ENCODE data around the gene GRIN2C.

The GRIN2C gene

DNA sequence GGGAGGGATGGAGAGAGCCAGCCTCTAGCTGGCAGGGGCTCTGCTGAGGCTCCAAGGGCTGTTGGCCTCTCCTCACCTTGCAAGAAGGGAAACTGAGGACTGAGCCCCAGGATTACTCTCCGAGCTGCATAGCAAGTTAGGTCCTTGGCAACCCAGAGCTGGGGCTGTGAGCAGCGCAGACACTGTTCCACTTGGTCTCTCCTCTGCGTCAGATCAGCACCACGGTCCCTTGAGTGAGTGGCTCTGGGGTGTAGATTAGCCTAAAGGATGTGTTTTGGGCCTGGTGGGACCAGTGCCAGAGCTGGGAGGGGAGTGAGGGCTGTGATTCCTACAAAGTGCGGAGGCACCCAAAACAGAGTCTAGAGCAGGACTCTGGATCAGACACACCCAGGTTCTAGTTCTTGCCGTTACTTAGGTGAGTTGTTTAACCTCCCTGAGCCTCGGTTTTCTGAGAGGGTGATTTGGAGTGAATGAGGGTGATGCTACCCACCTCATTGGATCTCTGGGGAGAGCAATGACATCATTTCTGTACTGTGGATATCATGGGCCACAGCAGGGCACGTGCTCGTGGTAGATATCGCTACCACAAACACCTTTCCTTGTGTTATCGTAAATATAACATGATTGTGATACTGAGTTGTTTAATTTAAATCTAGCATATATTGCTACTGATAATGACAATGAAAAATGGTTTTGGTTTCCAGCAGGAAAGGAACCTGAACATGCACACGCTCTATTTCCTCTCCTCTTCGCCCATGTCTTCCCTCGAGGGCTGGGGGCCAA, 41.9 kb upstream of the GRIN2C start:
- no peak for DNase-seq (ENCODE audit: low spot score)
- TF ChIP-seq, protein P1, sequence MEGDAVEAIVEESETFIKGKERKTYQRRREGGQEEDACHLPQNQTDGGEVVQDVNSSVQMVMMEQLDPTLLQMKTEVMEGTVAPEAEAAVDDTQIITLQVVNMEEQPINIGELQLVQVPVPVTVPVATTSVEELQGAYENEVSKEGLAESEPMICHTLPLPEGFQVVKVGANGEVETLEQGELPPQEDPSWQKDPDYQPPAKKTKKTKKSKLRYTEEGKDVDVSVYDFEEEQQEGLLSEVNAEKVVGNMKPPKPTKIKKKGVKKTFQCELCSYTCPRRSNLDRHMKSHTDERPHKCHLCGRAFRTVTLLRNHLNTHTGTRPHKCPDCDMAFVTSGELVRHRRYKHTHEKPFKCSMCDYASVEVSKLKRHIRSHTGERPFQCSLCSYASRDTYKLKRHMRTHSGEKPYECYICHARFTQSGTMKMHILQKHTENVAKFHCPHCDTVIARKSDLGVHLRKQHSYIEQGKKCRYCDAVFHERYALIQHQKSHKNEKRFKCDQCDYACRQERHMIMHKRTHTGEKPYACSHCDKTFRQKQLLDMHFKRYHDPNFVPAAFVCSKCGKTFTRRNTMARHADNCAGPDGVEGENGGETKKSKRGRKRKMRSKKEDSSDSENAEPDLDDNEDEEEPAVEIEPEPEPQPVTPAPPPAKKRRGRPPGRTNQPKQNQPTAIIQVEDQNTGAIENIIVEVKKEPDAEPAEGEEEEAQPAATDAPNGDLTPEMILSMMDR (IDR thresholded peaks at IDR 0.05; ENCODE audit: borderline replicate concordance, control extremely low read depth, extremely low read depth, insufficient read depth, missing control alignments), result no peak
- in situ Hi-C loops (cut with MboI; ENCODE audit: low sequenced_read_pairs, unreplicated experiment), result no loop called here

DNA sequence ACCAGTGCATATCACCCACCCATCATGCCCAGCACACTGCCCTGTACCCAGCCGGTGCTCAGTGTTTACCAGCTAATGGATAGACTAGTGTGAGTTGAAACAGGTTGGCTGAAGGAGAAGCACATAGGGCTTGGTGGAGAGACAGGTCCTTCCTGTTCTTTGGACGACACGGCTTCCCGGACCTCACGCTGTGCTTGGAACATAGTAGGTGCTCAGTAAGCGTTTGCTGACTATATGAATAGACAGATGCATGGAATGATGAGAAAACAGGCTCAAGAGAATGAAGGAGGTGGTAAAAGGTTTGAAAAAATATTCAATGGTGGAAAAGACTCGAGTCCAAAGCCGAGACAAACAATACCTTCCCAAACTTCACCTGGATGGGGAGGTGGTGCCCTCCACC, 40.5 kb upstream of the GRIN2C start:
- no peak for DNase-seq (ENCODE audit: low spot score)
- in situ Hi-C loops (cut with MboI; ENCODE audit: low sequenced_read_pairs, unreplicated experiment), result no loop called here
- TF ChIP-seq, protein P1 (IDR thresholded peaks at IDR 0.05; ENCODE audit: borderline replicate concordance, control extremely low read depth, extremely low read depth, insufficient read depth, missing control alignments), result no peak

DNA sequence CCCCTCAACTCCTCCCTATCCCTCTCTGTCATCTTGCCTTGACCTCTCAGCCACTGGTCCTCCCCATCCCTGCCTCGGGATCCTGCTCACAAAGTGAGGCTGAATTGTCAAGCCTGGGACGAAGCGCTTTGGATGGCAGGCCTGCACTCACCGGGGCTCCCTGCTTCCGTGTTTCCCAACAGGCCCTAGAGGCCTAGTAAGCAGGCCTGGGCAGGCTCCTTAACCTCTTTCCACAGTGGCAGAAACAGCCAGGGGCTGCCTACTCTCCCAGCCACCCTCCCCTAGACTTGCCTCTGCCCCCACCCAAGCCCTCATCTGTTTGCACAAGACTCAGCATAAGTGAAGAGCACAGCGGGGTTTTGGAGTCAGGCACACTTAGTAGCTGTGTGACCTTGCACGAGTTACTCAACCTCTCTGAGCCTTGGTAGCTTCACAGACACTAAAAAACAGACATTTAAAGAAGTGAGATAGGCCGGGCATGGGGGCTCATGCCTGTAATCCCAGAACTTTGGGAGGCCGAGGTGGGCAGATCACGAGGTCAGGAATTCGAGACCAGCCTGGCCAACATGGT, 38.8 kb upstream of the GRIN2C start:
- no peak for DNase-seq (ENCODE audit: low spot score)
- TF ChIP-seq, protein P1 (IDR thresholded peaks at IDR 0.05; ENCODE audit: borderline replicate concordance, control extremely low read depth, extremely low read depth, insufficient read depth, missing control alignments), result no peak
- in situ Hi-C loops (cut with MboI; ENCODE audit: low sequenced_read_pairs, unreplicated experiment), result no loop called here

DNA sequence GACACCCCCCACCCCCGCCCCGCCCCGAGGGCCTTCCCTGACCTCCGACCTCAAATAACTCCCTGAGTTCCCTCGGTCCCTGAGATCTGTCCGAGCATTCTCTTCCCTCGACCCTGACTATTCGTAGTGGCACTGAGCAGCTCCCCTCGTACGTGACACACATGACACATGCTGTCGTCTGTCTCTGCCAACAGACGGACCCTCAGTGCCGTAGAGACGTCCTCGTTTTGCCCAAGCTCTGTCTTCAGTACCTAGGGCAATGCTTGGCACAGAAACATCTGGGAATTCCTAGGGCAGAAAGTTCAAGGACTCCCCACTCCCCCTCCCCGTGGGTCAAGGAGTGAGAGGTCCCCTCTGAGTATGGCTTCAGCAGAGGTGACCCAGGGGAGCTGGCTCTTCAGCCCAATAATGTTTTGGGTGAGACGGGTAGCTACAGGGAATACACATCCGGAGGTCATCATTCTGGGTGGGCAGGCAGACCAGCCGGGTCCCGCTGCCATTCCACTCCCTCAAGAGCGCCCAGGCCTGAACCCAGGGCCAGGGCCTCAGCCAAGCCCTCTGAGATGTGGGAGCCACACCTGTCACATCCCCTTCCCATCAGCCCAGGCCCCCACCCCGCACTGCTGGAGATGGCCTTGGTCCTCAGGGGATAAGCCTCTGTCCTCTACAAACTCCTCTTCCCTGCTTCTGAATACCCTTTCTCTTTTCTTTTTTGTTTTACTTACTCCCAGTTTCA, 34.4 kb upstream of the GRIN2C start:
- TF ChIP-seq, protein P1 (IDR thresholded peaks at IDR 0.05; ENCODE audit: borderline replicate concordance, control extremely low read depth, extremely low read depth, insufficient read depth, missing control alignments), result no peak
- no peak for DNase-seq (ENCODE audit: low spot score)
- in situ Hi-C loops (cut with MboI; ENCODE audit: low sequenced_read_pairs, unreplicated experiment), result no loop called here

DNA sequence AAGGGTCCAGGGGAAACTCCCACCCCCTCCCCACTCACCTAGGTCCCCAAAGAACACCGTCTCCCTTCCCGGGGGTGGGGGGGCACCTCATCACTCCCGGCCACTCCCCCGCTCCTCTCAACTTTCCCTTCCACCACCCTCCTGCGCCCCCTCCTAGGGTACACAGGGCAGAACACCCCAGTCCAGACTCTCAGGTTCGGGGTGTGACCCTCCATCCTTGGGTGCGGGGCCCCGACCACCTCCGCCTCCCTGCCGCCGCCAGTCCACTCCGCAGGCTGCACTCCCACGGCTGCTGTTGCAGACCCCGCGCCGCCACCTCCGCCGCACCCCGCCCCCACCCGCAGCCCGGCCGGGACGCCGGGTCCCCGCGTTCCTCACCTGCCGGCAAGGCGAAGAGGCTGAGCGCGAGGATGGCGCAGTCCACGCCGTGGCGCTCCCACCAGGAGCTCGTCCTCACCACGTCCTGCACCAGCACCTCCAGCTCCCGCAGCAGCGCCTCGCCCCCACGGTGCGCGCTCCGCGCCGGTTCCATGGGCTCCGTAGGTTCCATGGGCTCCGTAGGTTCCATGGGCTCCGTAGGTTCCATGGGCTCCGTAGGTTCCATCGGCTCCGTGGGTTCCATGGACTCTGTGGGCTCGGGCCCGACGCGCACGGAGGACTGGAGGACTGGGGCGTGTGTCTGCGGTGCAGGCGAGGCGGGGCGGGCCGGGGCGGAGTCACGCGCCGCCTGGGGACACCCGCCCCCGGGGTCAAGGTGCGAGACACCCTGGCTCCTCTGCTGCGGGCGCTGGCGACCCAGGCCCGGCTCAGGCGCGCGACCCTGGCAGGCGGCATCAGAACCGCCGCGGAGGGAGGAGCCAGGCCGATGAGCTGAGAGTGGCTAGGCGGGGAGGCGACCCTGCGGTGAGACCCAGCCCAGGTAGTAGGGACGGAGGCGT, 33.6 kb upstream of the GRIN2C start, which contains the start of gene FADS6:
FADS6 (minus strand) TSS at position 660 of the 938 bp plus-strand sequence; CDS start at position 622, 38 bp downstream.
- TF ChIP-seq, protein P1 (IDR thresholded peaks at IDR 0.05; ENCODE audit: borderline replicate concordance, control extremely low read depth, extremely low read depth, insufficient read depth, missing control alignments), result no peak
- in situ Hi-C loops (cut with MboI; ENCODE audit: low sequenced_read_pairs, unreplicated experiment), result no loop called here
- no peak for DNase-seq (ENCODE audit: low spot score)
